ENCODE results near the gene PIP5K1B.

The PIP5K1B gene

GRCh38 chr9:68725070-68725469 lies 20.0 kb downstream of the PIP5K1B start:
- no peak for TF ChIP-seq CTCF (IDR thresholded peaks at IDR 0.05; ENCODE audit: extremely low read depth, missing control alignments)
- no peak for DNase-seq (ENCODE audit: low spot score)

GRCh38 chr9:68726489-68726888 lies 21.4 kb downstream of the PIP5K1B start:
- no peak for TF ChIP-seq CTCF (IDR thresholded peaks at IDR 0.05; ENCODE audit: extremely low read depth, missing control alignments)

GRCh38 chr9:68727636-68728035 lies 22.6 kb downstream of the PIP5K1B start:
- no peak for TF ChIP-seq CTCF (IDR thresholded peaks at IDR 0.05; ENCODE audit: extremely low read depth, missing control alignments)
- no peak for DNase-seq (ENCODE audit: low spot score)

More at GRCh38 chr9:68726489-68726888, 21.4 kb downstream of the PIP5K1B start:
- DNase-seq (ENCODE audit: low spot score): no peak

GRCh38 chr9:68728731-68729130 lies 23.7 kb downstream of the PIP5K1B start:
- no peak for DNase-seq (ENCODE audit: low spot score)
- no peak for TF ChIP-seq CTCF (IDR thresholded peaks at IDR 0.05; ENCODE audit: extremely low read depth, missing control alignments)

- no peak for TF ChIP-seq CTCF (IDR thresholded peaks at IDR 0.05; ENCODE audit: extremely low read depth, missing control alignments)
- DNase-seq (ENCODE audit: low spot score): no peak
Measured at GRCh38 chr9:68730570-68731235, 25.7 kb downstream of the PIP5K1B start.

GRCh38 chr9:68731857-68732256 lies 26.8 kb downstream of the PIP5K1B start:
- TF ChIP-seq CTCF (IDR thresholded peaks at IDR 0.05; ENCODE audit: extremely low read depth, missing control alignments): no peak
- no peak for DNase-seq (ENCODE audit: low spot score)

GRCh38 chr9:68732405-68733020 lies 27.5 kb downstream of the PIP5K1B start:
- DNase-seq (ENCODE audit: low spot score): no peak
- no peak for TF ChIP-seq CTCF (IDR thresholded peaks at IDR 0.05; ENCODE audit: extremely low read depth, missing control alignments)
